Measurements from ENCODE around the gene TMEM62. TPM values are rescaled to one million over a fixed set of nuclear protein-coding genes. Genes with fewer than 3 reads are reported as not detected.
A peak's percentile ranks its signal among the peaks of the same experiment; 100 is the strongest.

Gene TMEM62
- total and polyA plus RNA-seq, 7 donors: 10.2 to 35.2 (median 27.4) TPM

GRCh38 chr15:43199945-43200488 is 66.6 kb downstream of the TMEM62 start:
- 82 to 88% methylated on average over 3 of the region's 3 CpGs for WGBS, 2 donors
- intact Hi-C loops (cut with DNase I): no loop called here
- TF ChIP-seq CTCF (IDR thresholded peaks at IDR 0.05) (no peak), EP300 (IDR thresholded peaks at IDR 0.05) (no peak), POLR2AphosphoS5 (IDR thresholded peaks at IDR 0.05) (no peak), POLR2A (IDR thresholded peaks at IDR 0.05) (no peak)
- DNase-seq: no peak
- no peaks in the 10 kb centered on the region for H3K27me3 ChIP-seq
- H3K4me3 ChIP-seq: no peak overlapping the region
- no peaks in the 10 kb centered on the region for H3K4me1 ChIP-seq
- H3K36me3 ChIP-seq: peaks cover 0 to 30% (median 6%) of the 10 kb centered on the region in 4 donors
- H3K27ac ChIP-seq: no peak overlapping the region
- H3K9me3 ChIP-seq: no peaks in the 10 kb centered on the region

GRCh38 chr15:43204016-43204901 is 70.9 kb downstream of the TMEM62 start:
- Histone ChIP-seq H3K27ac (no peak overlapping the region), H3K9me3 (no peaks in the 10 kb centered on the region), H3K4me3 (no peak overlapping the region), H3K4me1 (no peaks in the 10 kb centered on the region), H3K36me3 (no peaks in the 10 kb centered on the region), H3K27me3 (peaks cover 0 to 20% (median 0%) of the 10 kb centered on the region in 3 donors)
- no peak for DNase-seq
- 31 to 40% methylated on average over 8 of the region's 8 CpGs for WGBS, 2 donors
- TF ChIP-seq CTCF (IDR thresholded peaks at IDR 0.05): peak in 3 of 4 experiments; percentile 25 to 35 (median 30)
- no peak for TF ChIP-seq POLR2A (IDR thresholded peaks at IDR 0.05)
- intact Hi-C loops (cut with DNase I): no loop called here

GRCh38 chr15:43206054-43206453 is 72.7 kb downstream of the TMEM62 start:
- Histone ChIP-seq H3K36me3 (no peaks in the 10 kb centered on the region), H3K27me3 (peaks cover 0 to 31% (median 0%) of the 10 kb centered on the region in 3 donors), H3K4me1 (no peaks in the 10 kb centered on the region), H3K9me3 (no peaks in the 10 kb centered on the region), H3K4me3 (no peak overlapping the region), H3K27ac (no peak overlapping the region)
- WGBS, 2 donors: 60 to 77% methylated on average over 5 of the region's 5 CpGs
- TF ChIP-seq EP300 (IDR thresholded peaks at IDR 0.05) (no peak), POLR2AphosphoS5 (IDR thresholded peaks at IDR 0.05) (no peak)
- intact Hi-C loops (cut with DNase I): no loop called here
- DNase-seq: no peak

- no peak overlapping the region for H3K27ac ChIP-seq
- H3K4me1 ChIP-seq: no peaks in the 10 kb centered on the region
- peaks cover 0 to 31% (median 0%) of the 10 kb centered on the region in 3 donors for H3K27me3 ChIP-seq
- no peak overlapping the region for H3K4me3 ChIP-seq
- H3K9me3 ChIP-seq: no peaks in the 10 kb centered on the region
- intact Hi-C loops (cut with DNase I): no loop called here
- 89 to 92% methylated on average over 9 of the region's 9 CpGs for WGBS, 2 donors
- no peaks in the 10 kb centered on the region for H3K36me3 ChIP-seq
- no peak for DNase-seq
- no peak for TF ChIP-seq EP300 (IDR thresholded peaks at IDR 0.05)
- TF ChIP-seq CTCF (IDR thresholded peaks at IDR 0.05): no peak
- TF ChIP-seq POLR2A (IDR thresholded peaks at IDR 0.05): no peak
- no peak for TF ChIP-seq POLR2AphosphoS5 (IDR thresholded peaks at IDR 0.05)
These were observed 73.6 kb downstream of the TMEM62 start for GRCh38 chr15:43207024-43207423.
